LNCAP (cell line): ENCODE data around the gene KIF18B.

Experiments used
- TF ChIP-seq, protein P1 (sequence below): fragments of 450-650 bp; IDR thresholded peaks from 2 replicates; pipeline ENCODE4 v1.5.1; 2017; ENCODE audit warnings: mild to moderate bottlenecking

Gene KIF18B

GRCh38 chr17:44940317-44940716, 7.3 kb downstream of the KIF18B start:
- TF ChIP-seq, protein P1, sequence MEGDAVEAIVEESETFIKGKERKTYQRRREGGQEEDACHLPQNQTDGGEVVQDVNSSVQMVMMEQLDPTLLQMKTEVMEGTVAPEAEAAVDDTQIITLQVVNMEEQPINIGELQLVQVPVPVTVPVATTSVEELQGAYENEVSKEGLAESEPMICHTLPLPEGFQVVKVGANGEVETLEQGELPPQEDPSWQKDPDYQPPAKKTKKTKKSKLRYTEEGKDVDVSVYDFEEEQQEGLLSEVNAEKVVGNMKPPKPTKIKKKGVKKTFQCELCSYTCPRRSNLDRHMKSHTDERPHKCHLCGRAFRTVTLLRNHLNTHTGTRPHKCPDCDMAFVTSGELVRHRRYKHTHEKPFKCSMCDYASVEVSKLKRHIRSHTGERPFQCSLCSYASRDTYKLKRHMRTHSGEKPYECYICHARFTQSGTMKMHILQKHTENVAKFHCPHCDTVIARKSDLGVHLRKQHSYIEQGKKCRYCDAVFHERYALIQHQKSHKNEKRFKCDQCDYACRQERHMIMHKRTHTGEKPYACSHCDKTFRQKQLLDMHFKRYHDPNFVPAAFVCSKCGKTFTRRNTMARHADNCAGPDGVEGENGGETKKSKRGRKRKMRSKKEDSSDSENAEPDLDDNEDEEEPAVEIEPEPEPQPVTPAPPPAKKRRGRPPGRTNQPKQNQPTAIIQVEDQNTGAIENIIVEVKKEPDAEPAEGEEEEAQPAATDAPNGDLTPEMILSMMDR = no peak

- TF ChIP-seq, protein P1 = no peak
Measured at GRCh38 chr17:44935116-44935515, 12.5 kb downstream of the KIF18B start.

DNA sequence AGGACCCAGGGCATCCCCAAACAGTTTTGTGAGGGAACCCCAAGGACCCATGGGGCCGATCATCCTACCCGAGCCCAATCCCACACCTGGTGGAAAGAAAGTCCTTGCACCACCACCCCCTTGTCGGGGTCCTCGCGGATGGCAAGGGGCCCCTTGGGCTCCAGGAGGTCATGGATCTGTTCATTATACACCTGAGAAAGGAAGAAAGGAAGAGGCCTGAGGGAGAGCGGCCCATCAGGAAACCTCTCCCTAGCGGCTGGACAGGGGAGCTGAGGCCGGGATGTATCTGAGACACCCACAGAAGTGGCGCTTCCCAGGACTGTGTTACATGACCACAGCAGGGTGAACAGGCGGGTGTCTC, 12.8 kb downstream of the KIF18B start:
- TF ChIP-seq, protein P1 = no peak

GRCh38 chr17:44933824-44934744, 13.5 kb downstream of the KIF18B start:
- TF ChIP-seq, protein P1 = no peak

DNA sequence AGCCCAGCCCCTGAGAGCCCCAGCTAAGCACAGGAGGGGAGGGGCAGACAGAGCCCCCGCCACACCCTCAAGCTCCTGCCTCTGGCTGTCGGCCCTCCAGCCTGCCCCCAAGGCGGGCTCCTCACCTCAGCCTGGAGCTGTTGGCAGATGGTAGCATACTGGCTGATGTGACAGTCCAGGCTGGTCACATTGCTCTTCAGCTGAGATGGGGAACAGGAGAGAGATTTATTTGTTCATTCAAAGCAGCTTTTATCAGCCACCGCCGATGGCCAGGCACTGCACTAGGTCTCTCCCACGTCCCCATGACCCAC, 14.8 kb downstream of the KIF18B start:
- TF ChIP-seq, protein P1 = no peak

- TF ChIP-seq, protein P1 = no peak
Measured at GRCh38 chr17:44932096-44932786, 15.3 kb downstream of the KIF18B start.

DNA sequence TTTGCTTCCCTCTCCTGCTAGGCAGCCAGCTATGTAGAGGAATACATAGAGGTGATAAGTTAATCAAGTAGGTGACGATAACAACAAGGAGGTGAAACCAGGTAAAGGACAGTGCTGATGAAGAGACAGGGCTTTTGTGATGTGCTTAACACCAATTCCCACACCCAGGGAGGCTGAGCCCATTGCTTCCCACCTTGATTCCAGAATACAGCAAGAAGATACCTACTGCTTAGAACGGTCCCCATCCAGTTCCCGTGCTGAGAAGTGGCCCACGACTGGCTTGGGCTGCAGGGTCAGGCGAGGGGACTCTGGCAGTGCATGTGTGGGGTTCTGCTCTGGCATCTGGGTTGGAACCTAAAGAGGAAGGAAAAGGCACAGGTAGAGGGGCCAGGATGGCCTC, 16.2 kb downstream of the KIF18B start:
- TF ChIP-seq, protein P1 = no peak
